Activated CD4-positive, alpha-beta T cell treated with anti-CD3 and anti-CD28 coated beads for 48 hours (primary cell): ENCODE results near the gene DNAJB6.

Experiments used
- DNase-seq: peaks from one replicate; pipeline ENCODE4 v3.0.0-alpha.2; 2020

The DNAJB6 gene

GRCh38 chr7:157397731-157398691 is 61.2 kb downstream of the DNAJB6 start:
- DNase-seq: peak; percentile 31

- DNase-seq: no peak
These were observed 62.4 kb downstream of the DNAJB6 start for GRCh38 chr7:157399086-157399687.

DNA sequence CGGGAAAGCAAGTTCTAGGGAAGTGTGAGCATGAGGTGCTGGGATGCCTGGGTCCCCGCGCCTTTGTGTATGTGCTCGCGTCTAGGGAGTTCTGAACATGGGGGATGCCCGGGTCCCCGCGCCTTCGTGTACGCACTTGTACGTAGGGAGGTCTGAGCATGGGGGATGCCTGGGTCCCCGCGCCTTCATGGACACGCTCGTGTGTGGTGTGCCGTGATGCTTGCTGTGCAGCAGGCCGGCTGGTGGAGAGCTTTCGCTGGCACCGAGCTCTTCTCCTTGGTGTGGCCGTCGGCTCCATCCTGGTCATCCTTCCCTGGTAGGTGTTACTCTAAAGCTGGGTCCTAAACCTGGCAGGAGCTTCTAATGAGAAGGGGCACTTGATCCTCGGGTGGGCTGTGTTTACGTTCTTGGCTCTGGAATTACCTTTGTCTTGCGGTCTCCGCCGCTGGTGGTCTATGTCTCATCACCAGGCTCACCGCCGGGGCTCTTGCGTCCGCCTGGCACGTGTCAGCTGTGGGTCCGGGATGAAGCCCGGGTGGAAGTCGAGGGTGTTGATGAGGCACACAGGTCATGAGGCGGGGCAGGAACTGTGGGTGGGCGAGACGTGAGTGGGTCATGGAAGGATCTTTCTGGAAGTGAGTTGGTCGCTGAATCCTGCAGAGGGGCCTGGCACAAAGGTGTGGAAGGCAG is 63.5 kb downstream of the DNAJB6 start:
- DNase-seq: no peak

DNA sequence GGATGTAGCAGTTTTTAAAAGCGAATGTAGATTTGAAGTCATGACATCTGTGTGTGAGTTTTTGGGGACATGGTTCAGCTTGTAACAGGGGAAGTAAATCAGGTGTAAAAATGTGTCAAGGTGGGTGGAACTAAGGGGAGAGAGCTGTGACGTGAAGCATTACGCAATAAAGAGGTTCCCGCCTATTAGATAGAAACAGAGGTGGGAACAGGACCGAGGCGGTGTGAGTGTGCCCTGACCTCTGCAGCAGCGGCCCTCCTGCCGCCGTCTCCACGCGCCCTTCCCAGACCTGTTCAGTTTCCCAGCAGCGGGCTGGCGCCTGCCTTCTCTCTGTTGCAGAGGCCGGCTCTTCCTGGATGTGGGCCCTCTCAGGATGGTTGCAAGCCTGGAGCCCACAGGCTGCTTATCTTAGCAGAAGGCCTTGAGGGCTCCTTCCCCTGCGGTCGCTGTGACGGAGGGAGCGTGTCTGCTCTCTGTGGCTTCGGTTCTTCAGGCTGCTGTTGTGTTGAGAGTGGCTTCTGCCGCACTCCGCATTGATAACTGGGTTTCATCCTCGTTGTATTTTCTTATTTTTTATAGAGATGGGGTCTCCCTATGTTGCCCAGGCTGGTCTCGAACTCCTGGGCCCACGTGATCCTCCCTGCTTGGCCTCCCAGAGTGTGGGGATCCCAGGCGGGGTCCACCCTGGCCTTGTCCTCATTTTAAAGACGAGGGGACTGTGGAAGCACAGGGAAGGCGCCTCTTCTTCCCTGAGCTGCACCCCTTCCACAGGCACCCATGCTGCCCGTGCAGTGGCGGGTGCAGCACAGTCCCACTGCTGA is 65.0 kb downstream of the DNAJB6 start:
- no peak for DNase-seq

- DNase-seq: no peak
These were observed 65.5 kb downstream of the DNAJB6 start for GRCh38 chr7:157402388-157402703.

- DNase-seq: no peak
These were observed 66.2 kb downstream of the DNAJB6 start for GRCh38 chr7:157402911-157403534.

DNA sequence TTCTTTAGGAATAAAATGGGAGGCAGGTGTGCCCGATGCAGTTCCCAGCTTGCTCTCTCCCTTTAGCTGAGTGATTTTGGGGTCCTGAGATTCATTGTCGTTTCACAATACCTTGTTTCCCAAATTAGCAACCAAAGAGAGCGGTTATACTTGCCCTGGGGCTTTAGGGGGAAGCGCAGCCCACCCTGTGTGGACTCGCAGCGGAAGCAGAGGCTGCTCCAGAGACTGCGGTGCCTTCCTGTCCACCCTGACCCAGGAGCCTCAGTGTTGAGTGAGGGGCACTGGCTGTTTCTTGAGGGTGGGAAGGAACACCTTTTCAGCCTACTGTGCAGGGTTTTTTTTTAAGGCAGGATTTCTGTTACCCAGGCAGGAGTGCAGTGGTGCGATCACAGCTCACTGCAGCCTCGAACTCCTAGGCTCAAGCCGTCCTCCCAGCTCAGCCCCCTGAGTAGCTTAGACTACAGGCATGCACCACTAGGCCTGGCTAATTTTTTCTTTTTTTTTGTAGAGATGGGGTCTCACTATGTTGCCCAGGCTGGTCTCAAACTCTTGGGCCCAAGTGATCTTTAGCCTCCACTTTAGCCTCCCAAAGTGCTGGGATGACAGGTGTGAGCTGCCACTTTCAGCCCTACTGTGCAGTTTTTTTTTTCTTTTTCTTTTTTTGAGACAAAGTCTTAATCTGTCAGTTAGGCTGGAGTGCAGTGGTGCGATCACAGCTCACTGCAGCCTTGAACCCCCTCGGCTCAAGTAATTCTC is 67.0 kb downstream of the DNAJB6 start:
- no peak for DNase-seq

GRCh38 chr7:157404845-157405481 is 68.2 kb downstream of the DNAJB6 start:
- peak; percentile 76 for DNase-seq

- DNase-seq: no peak
These were observed 68.7 kb downstream of the DNAJB6 start for GRCh38 chr7:157405501-157405900.

GRCh38 chr7:157405914-157406810 is 69.4 kb downstream of the DNAJB6 start:
- no peak for DNase-seq

GRCh38 chr7:157406971-157407370 is 70.2 kb downstream of the DNAJB6 start:
- no peak for DNase-seq

DNA sequence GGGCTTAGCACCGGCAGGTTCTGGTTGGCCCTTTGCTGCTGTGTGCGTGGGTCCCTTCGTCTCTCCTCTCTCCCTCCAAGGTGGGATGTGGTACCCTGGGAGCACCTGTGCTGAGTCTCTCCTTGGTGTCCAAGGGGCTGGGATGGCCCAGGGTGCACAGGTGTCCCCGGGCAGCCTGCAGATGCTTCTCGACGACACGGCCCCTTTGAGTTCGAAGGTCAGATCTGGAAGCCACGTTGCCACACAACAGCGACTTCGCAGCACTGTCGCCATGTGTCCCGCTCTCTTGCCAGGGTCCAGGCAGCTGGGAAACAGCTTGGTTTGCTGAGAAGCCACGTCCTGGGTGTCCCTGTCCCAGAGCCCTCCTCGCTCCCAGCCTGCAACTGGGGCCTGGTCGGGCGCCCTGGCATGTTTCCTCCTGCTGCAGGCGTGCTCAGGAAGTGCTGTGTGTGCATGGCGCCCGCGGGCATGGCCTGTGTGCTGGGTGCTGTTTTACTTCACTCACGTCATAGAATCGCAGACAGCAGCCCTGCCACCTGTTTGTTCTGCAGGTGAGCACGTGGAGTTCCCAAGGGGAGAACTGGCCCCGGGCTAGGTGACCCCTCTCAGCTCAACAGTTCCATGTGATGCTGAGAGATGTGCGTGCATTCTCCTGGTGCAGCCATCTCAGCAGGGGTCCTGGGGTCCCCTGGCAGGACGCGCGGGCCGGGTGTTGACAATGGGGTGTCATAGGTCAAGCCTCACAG is 70.9 kb downstream of the DNAJB6 start:
- DNase-seq: no peak

DNA sequence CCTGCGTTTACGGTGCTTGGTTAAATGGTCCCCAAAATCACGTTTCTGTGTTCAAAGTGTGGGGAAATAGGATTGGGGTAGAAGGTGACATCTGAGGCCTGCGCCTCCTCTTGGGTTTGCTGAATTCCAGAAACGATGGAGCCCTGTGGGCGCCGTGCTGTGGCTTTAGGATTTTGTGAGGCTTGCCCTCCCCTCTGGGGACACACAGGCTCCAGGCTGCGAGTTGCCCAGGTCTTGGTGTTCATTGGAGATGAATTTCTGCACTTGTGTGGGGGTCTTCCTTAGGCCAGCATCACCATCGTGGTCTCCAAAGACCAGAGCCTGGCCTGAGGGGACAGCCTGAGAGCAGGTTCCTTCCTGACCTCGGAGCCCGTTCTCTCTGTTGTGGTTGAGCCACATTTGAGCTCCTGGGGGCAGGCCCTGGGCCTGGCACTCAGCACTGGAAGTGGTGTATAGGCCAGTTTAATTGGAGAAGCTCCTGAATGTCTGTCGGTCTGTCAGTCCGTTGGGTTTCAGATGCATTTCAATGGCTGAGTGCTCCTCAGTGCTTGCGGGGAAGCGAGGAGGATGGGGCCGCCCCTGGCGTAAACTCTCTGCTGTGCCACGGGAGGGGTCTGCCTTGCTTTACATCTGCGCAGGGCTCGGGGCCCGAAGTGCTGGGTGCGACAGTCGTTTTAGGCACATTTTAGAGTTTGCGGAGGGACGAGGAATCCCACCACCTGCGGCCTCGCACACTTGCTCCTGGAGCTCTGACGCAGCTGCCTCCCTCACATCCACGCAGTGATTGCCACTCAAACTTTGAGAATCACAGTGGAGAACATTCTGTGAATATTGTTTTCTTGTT is 71.7 kb downstream of the DNAJB6 start:
- no peak for DNase-seq

- DNase-seq: no peak
These were observed 72.4 kb downstream of the DNAJB6 start for GRCh38 chr7:157409149-157409752.

DNA sequence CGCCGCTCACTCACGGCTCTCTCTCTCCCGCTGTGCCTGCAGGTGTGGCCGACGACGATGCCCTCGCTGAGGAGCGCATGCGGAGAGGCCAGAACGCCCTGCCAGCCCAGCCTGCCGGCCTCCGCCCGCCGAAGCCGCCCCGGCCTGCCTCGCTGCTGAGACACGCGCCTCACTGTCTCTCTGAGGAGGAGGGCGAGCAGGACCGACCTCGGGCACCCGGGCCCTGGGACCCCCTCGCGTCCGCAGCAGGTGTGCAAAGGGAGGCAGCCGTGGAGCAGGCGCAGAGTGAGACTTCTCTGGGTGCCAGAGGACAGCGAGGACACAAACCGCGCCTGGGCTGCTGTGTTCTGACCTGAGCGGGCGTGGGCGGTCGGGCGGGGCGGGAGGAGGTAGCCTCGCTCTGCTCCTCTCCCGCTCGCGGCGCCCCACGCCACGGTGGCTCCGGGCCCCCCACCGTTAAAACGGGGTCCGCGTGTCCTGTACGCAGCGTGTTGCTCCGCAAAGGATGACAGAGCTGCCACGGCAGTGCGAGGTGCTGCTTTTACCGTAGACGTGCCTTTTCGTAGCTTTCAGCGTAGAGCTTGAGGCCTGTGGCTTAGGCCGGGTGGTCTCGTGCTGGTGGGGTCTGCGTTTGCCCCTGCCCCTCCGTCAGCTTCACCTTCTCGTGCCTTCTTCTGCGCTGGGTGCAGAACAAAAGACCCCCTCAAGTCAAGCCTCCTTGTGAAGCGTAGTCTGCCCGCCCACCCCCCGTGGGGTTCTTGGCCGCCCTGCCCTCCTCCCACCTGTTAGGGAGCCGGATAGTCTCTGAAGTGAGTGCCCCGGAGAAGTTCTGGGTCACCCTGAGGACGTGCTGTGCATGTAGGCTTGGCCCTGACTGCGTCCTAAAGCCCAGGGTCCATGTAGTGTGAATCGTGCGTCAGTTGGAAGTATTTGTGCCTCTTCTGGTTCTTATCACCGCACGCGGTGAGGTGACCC is 73.2 kb downstream of the DNAJB6 start:
- no peak for DNase-seq

- no peak for DNase-seq
These were observed 74.2 kb downstream of the DNAJB6 start for GRCh38 chr7:157410831-157411556.
